ENCODE results near the gene FGFBP1. TPM values are rescaled to one million over a fixed set of nuclear protein-coding genes. Genes with fewer than 3 reads are reported as not detected.

FGFBP1 gene
- polyA plus RNA-seq, 2 of the 4 experiments (the other 2 are of a cell fraction), result 1.1 to 4.0 TPM

DNA sequence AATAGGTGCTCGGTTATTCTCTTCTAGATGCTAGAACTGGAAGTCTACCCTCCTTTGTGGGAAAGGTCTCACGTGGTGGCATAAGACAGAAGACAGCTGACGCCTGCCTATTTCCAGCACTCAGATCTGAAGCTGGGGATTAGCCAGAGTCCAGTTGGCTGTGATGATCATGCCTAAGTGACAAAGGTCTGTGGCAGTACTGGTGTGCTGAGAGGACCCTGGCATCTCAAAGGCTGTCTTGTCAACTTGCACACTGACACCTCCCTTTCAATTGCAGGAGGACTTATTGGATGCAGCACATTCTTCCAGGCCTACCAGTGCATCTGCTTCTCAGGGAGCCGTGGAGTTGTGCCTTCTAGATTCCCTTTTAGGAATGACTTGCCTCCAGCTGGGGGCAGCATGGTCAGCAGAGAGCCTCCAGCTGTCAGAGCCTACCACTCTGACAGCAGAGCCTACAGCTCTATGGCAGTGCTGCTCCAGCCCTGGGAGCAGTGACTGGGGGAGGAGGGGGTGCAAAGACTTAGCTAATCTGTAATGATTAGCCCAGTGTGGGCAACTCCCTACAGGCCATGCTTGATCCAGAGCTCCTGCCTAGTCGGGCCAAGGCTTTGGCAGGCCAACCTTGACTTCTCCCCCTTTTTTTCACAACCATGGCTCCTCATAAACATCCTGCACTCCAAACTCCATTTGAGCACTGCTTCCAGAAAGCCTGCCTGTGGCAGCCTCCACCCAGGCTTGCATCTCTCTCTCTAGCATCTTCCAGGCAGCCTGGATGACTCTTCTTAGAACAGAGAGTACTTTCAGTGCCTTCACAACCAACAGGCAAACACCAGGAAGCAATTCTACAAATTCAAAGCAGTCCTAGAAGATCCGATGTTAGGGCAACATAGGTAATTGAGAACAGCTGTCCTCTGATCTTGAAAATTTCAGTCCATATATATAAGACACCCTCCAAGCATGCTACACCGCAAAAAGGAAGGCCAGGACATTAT, 38.2 kb upstream of the FGFBP1 start:
- no peak for TF ChIP-seq MYC (IDR thresholded peaks at IDR 0.05; ENCODE audit: borderline replicate concordance, low read length)
- no peak for TF ChIP-seq PHF8 (IDR thresholded peaks at IDR 0.05; ENCODE audit: borderline replicate concordance, low read depth)
- TF ChIP-seq, protein P1, sequence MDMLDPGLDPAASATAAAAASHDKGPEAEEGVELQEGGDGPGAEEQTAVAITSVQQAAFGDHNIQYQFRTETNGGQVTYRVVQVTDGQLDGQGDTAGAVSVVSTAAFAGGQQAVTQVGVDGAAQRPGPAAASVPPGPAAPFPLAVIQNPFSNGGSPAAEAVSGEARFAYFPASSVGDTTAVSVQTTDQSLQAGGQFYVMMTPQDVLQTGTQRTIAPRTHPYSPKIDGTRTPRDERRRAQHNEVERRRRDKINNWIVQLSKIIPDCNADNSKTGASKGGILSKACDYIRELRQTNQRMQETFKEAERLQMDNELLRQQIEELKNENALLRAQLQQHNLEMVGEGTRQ (IDR thresholded peaks at IDR 0.05), result no peak
- TF ChIP-seq, protein P2, sequence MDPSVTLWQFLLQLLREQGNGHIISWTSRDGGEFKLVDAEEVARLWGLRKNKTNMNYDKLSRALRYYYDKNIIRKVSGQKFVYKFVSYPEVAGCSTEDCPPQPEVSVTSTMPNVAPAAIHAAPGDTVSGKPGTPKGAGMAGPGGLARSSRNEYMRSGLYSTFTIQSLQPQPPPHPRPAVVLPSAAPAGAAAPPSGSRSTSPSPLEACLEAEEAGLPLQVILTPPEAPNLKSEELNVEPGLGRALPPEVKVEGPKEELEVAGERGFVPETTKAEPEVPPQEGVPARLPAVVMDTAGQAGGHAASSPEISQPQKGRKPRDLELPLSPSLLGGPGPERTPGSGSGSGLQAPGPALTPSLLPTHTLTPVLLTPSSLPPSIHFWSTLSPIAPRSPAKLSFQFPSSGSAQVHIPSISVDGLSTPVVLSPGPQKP (IDR thresholded peaks at IDR 0.05; ENCODE audit: low read depth, low read length), result no peak
- no peak for TF ChIP-seq ZC3H11A (IDR thresholded peaks at IDR 0.05)
- TF ChIP-seq EHF (CRISPR knock-in tag; IDR thresholded peaks at IDR 0.05), result no peak
- ATAC-seq (peak in 1 of 2 experiments; percentile 54; a peak in 2 of 6 replicates), FAIRE-seq (no peak), DNase-seq (ENCODE audit: low read depth in 1 of 2, low spot score in 1 of 2) (no peak)
- WGBS (ENCODE audit: missing lambda C conversion rate), result 63% methylated on average over 7 of the region's 7 CpGs
- Histone ChIP-seq H3K4me2 (no peak overlapping the region), H3K4me3 (no peak overlapping the region), H3K27ac (no peak overlapping the region), H3K9me3 (no peaks in the 10 kb centered on the region), H3K4me1 (no peaks in the 10 kb centered on the region)
- ChIA-PET CTCF (interaction anchor here (1.7 to 4.5 kb wide), 3 partner anchors 21 to 171 kb away, joined by 7 to 16 read pairs (median 13); no protein-coding TSS in a partner anchor), POLR2A (no interaction called here)

DNA sequence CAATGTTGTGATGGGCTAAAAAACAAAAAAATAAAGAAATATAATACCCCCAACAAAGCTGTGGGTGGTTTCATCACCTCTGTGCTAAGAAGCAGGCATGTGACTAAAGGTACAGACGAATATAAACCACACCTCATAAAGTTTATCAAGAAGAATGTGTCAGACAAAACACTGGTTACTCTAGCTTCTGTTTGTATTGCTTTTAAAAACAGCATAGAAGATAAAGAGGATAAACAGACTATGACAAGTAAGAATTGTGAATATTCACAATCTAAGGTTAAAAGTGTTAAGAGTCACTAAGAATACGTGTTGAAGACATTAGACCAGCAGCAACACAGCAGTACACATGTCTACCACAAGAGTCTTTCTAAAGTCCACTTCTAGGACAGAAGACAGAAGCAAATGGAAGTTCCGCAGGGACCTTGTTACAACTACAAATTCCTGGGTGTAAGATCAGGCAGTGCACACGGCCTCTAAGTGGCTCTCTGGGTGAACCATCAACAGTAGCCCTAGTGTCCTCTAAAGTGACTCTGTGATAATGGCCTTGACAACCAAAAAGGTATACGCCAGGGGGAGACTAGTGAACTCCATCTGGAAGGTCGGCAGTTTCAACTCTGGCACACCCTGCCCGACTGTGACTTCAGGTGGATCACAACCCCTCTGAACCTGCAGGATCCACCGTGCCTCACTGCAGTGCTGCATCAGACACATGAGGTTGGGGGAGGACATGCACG, 32.7 kb upstream of the FGFBP1 start:
- CTCF ChIA-PET, result interaction anchor here (1.2 to 2.5 kb wide), 4 partner anchors 15 to 492 kb away, joined by 3 to 9 read pairs (median 6); no protein-coding TSS in a partner anchor
- 0 out of 3 replicates have a peak, but pooled peaks cover 2% of the 10 kb centered on the region for H3K9me3 ChIP-seq
- no peak for TF ChIP-seq FOSL2 (IDR thresholded peaks at IDR 0.05)
- no peak for TF ChIP-seq FOSL2 (CRISPR knock-in tag; IDR thresholded peaks at IDR 0.05)
- TF ChIP-seq JUNB (IDR thresholded peaks at IDR 0.05), result no peak
- TF ChIP-seq ZFP36 (IDR thresholded peaks at IDR 0.05; ENCODE audit: borderline replicate concordance, partially characterized antibody), result no peak
- no peak for TF ChIP-seq KDM5A (IDR thresholded peaks at IDR 0.05)
- H3K4me3 ChIP-seq, result no peak overlapping the region
- 0 out of 6 replicates have a peak, but pooled peaks of 1 of the 2 experiments have one; percentile 19 for ATAC-seq
- no peak overlapping the region for H3K27ac ChIP-seq
- FAIRE-seq, result no peak
- DNase-seq (ENCODE audit: low read depth in 1 of 2, low spot score in 1 of 2), result no peak
- H3K4me2 ChIP-seq, result no peak overlapping the region
- no peaks in the 10 kb centered on the region for H3K4me1 ChIP-seq
- POLR2A ChIA-PET, result no interaction called here
- 52% methylated on average over 9 of the region's 9 CpGs for WGBS (ENCODE audit: missing lambda C conversion rate)

DNA sequence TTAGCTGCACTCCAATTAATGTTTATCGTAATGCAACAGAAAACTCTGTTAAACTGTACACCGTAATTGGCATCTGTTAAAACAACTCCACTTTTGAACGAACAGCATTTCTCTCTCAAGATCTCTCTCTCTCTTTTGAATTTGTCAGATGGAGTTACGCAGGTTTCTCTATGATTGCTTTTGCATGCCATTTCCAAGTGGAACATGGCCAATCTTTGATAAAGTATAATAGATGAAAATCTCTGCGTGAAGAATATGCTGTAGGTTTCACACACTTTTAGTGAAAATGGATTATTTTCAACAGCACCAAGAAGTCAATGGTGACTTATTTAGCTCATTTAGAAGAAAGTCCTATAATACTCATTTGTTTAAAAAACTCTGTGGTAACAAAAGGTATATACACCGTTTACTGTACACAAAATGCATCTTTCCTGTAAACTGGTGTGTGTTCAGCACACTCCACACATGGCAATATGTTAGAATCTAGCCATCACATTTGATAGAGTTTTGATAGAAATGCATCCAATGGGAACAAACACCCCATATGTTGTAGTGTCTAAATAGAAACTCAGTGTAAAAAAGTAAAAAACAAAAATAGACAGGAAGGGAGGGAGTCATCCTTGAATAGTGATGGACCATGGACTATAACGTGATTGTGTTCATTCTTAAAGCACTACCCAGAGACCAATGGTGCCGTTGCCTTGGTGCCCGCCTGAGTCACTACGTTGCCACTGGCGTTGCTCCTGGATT, 30.2 kb upstream of the FGFBP1 start:
- no peak overlapping the region for H3K4me3 ChIP-seq
- H3K27ac ChIP-seq, result no peak overlapping the region
- ChIA-PET POLR2A (no interaction called here), CTCF (interaction anchor here (2.5 kb wide), 1 partner anchor 32 kb away, joined by 9 read pairs; no protein-coding TSS in a partner anchor)
- ATAC-seq (no peak), DNase-seq (ENCODE audit: low read depth in 1 of 2, low spot score in 1 of 2) (no peak), FAIRE-seq (no peak)
- 66% methylated on average over 10 of the region's 11 CpGs for WGBS (ENCODE audit: missing lambda C conversion rate)
- no peak overlapping the region for H3K4me2 ChIP-seq
- H3K9me3 ChIP-seq, result 0 out of 3 replicates have a peak, but pooled peaks cover 3% of the 10 kb centered on the region
- H3K4me1 ChIP-seq, result no peaks in the 10 kb centered on the region
- TF ChIP-seq GATA3 (IDR thresholded peaks at IDR 0.05; ENCODE audit: borderline replicate concordance) (no peak), EHMT2 (IDR thresholded peaks at IDR 0.05; ENCODE audit: low read depth) (no peak), KDM1A (IDR thresholded peaks at IDR 0.05; ENCODE audit: low read depth) (no peak), ZNF302 (CRISPR knock-in tag; IDR thresholded peaks at IDR 0.05) (no peak), JUNB (IDR thresholded peaks at IDR 0.05) (no peak), HOXA7 (CRISPR knock-in tag; IDR thresholded peaks at IDR 0.05) (no peak), TFCP2L1 (CRISPR knock-in tag; IDR thresholded peaks at IDR 0.05) (no peak), MAZ (IDR thresholded peaks at IDR 0.05; ENCODE audit: borderline replicate concordance, low read depth, low read length) (no peak), BHLHE40 (IDR thresholded peaks at IDR 0.05; ENCODE audit: low read depth, low read length) (no peak)
- TF ChIP-seq, protein P3, sequence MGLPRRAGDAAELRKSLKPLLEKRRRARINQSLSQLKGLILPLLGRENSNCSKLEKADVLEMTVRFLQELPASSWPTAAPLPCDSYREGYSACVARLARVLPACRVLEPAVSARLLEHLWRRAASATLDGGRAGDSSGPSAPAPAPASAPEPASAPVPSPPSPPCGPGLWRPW (IDR thresholded peaks at IDR 0.05), result no peak
- TF ChIP-seq, protein P4, sequence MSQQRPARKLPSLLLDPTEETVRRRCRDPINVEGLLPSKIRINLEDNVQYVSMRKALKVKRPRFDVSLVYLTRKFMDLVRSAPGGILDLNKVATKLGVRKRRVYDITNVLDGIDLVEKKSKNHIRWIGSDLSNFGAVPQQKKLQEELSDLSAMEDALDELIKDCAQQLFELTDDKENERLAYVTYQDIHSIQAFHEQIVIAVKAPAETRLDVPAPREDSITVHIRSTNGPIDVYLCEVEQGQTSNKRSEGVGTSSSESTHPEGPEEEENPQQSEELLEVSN (IDR thresholded peaks at IDR 0.05; ENCODE audit: borderline replicate concordance, low read depth), result no peak
